ENCODE results near the gene PKDREJ.
"Not testable (repeated sequence)": the region's sequence is repeated elsewhere in the genome, so short reads cannot be mapped to it uniquely, and the experiment has no call there.

Gene PKDREJ, protein sequence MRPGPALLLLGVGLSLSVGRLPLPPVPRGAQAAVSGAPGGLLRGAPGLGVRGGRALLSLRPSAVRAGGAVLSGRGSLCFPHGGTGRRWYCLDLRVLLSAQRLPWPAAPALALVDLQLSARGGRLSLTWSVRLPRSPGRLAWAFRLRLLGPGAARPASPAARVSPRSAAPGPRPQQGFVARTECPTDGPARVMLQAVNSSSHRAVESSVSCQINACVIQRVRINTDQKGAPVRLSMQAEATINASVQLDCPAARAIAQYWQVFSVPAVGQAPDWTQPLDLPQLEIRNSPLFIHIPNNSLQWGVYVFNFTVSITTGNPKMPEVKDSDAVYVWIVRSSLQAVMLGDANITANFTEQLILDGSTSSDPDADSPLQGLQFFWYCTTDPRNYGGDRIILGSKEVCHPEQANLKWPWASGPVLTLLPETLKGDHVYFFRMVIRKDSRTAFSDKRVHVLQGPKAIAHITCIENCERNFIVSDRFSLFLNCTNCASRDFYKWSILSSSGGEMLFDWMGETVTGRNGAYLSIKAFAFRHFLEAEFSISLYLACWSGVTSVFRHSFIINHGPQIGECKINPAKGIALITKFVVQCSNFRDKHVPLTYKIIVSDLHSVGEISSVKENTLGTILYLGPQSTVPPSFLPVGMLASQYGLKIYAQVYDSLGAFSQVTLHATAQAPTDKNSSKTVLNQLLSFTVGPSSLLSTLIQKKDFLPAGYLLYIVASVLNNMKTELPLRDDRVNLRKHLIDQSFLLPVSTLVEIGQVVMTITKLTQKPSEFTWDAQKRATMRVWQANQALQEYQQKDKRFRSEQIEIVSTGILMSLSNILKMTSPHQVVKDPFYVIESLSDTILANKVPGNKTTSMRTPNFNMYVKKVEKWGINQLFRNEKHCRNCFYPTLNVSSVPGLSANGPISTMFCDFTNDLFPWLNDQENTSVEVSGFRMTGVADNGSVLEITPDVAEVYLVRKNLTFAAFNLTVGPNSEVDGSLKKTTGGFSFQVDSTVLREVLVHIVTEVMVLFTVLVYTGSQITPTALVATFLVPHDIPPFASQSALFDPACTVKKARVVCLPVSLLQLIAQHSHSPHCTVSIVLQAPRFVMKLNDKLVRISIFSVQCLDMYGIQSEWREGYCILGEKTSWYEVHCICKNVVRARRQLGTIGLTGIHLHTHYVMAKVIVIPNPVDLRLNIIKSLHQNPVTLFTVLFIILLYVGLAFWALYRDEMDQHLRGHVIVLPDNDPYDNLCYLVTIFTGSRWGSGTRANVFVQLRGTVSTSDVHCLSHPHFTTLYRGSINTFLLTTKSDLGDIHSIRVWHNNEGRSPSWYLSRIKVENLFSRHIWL (N-terminal part only)

DNA sequence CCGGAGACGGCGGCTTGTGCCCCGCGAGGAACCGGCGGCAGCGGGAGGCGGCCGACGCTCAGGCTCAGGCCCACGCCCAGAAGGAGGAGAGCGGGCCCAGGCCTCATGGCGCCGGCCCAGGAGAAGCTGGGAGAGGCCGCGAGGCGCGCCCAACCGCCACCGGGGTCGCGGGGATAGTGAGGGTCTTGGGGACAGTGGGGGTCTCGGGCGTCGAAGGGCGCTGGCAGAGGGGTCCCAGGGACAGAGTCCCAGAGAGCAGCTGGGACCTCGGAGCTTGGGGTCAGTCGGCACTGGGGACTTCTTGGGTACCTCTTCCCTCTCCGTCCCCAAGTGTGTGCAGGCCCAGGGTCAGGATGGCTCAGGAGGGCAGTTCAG lies at the start of gene PKDREJ:
TSS of gene PKDREJ (minus strand) at position 128 of the 375 bp plus-strand sequence. CDS start at position 107, 21 bp downstream.
- Histone ChIP-seq H3K27me3 (ENCODE audit: control insufficient read depth in 1 of 2, insufficient read depth in 2 of 2, low read length in 2 of 2) (no peaks in the 10 kb centered on the region), H3K27ac (ENCODE audit: low read depth, low read length) (no peak within 1 kb of the TSS), H3K36me3 (ENCODE audit: control insufficient read depth in 1 of 2, insufficient read depth in 2 of 2, low read length in 2 of 2) (no peaks in the 10 kb centered on the region), H3K9ac (ENCODE audit: low read depth in 1 of 2, low read length in 2 of 2) (no peak within 1 kb of the TSS), H3K4me3 (ENCODE audit: low read depth in 1 of 2, low read length in 2 of 2) (no peak within 1 kb of the TSS), H3K9me3 (ENCODE audit: control insufficient read depth in 1 of 2, low read length in 2 of 2) (no peaks in the 10 kb centered on the region), H3K4me1 (ENCODE audit: control insufficient read depth in 1 of 2, insufficient read depth in 2 of 2, low read length in 2 of 2) (peaks cover 4 to 10% of the 10 kb centered on the region in 2 donors)

DNA sequence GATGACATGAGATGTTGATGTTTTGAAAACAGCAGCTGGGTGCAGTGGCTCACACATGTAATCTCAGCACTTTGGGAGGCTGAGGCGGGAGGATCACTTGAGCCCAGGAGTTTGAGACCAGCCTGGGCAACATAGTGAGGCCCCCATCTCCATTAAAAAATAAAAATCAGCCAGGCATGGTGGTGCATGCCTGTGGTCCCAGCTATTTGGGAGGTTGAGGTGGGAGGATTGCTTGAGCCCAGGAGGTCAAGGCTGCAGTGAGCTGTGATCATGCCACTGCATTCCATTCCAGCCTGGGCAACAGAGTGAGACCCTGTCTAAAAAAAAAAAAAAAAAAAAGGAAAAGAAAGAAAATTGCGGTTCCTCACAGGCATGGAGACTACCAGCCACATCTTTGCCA lies 49.7 kb upstream of the PKDREJ start:
- not testable (repeated sequence) for H3K27ac ChIP-seq (ENCODE audit: low read depth, low read length); H3K27me3 ChIP-seq (ENCODE audit: control insufficient read depth in 1 of 2, insufficient read depth in 2 of 2, low read length in 2 of 2); H3K4me3 ChIP-seq (ENCODE audit: low read depth in 1 of 2, low read length in 2 of 2); H3K9ac ChIP-seq (ENCODE audit: low read depth in 1 of 2, low read length in 2 of 2); H3K36me3 ChIP-seq (ENCODE audit: control insufficient read depth in 1 of 2, insufficient read depth in 2 of 2, low read length in 2 of 2); H3K9me3 ChIP-seq (ENCODE audit: control insufficient read depth in 1 of 2, low read length in 2 of 2); H3K4me1 ChIP-seq (ENCODE audit: control insufficient read depth in 1 of 2, insufficient read depth in 2 of 2, low read length in 2 of 2)

DNA sequence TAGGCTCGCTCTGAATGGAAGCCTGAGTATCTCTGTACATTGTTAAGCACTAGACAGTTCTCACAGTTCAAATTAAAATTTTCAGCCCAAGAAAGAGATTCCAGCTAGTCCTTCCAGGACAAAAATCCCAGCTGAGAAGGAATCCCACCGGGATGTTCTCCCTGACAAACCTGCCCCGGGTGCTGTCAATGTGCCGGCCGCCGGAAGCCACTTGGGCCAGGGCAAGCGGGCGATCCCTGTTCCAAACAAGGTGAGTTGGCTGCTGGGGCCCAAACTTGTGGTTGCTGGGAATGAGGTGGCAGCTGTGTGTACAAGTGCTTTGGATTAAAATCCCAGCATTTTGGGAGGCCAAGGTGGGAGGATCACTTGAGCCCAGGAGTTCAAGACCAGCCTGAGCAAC lies 48.9 kb upstream of the PKDREJ start:
- Histone ChIP-seq H3K36me3 (ENCODE audit: control insufficient read depth in 1 of 2, insufficient read depth in 2 of 2, low read length in 2 of 2) (peaks cover 0 to 6% of the 10 kb centered on the region in 2 donors), H3K4me1 (ENCODE audit: control insufficient read depth in 1 of 2, insufficient read depth in 2 of 2, low read length in 2 of 2) (no peaks in the 10 kb centered on the region), H3K9ac (ENCODE audit: low read depth in 1 of 2, low read length in 2 of 2) (no peak overlapping the region), H3K27me3 (ENCODE audit: control insufficient read depth in 1 of 2, insufficient read depth in 2 of 2, low read length in 2 of 2) (no peaks in the 10 kb centered on the region), H3K27ac (ENCODE audit: low read depth, low read length) (no peak overlapping the region), H3K4me3 (ENCODE audit: low read depth in 1 of 2, low read length in 2 of 2) (no peak overlapping the region), H3K9me3 (ENCODE audit: control insufficient read depth in 1 of 2, low read length in 2 of 2) (no peaks in the 10 kb centered on the region)

DNA sequence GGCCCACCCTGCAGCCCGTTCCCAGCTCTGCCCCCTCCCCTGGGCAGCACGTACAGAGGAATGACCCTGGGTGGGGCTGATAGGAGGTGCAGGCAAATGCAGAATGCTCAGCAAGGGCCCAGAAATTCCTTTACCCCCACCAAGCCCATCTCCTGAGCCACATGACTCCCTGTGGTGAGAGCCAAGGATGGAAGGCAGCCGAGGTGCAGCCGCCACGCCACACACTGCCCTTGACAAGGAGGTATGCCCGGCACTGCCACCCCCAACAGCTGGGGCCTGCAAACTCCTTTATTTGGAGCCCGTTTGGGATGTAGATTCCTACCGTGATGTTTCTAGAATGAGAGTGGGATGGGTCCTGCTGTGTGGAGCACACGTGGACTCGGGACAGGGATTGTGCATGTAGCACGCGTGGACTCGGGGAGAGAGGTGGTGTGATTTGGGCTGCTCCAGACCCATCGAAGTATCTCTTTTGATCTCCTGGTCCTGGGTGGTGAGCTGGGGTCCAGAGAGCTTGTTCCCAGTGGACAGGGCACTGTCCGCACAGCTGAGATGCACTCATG lies 46.5 kb upstream of the PKDREJ start:
- Histone ChIP-seq H3K27me3 (ENCODE audit: control insufficient read depth in 1 of 2, insufficient read depth in 2 of 2, low read length in 2 of 2) (no peaks in the 10 kb centered on the region), H3K27ac (ENCODE audit: low read depth, low read length) (no peak overlapping the region), H3K9me3 (ENCODE audit: control insufficient read depth in 1 of 2, low read length in 2 of 2) (no peaks in the 10 kb centered on the region), H3K4me1 (ENCODE audit: control insufficient read depth in 1 of 2, insufficient read depth in 2 of 2, low read length in 2 of 2) (no peaks in the 10 kb centered on the region), H3K9ac (ENCODE audit: low read depth in 1 of 2, low read length in 2 of 2) (no peak overlapping the region), H3K4me3 (ENCODE audit: low read depth in 1 of 2, low read length in 2 of 2) (no peak overlapping the region), H3K36me3 (ENCODE audit: control insufficient read depth in 1 of 2, insufficient read depth in 2 of 2, low read length in 2 of 2) (peaks cover 0 to 6% of the 10 kb centered on the region in 2 donors)

DNA sequence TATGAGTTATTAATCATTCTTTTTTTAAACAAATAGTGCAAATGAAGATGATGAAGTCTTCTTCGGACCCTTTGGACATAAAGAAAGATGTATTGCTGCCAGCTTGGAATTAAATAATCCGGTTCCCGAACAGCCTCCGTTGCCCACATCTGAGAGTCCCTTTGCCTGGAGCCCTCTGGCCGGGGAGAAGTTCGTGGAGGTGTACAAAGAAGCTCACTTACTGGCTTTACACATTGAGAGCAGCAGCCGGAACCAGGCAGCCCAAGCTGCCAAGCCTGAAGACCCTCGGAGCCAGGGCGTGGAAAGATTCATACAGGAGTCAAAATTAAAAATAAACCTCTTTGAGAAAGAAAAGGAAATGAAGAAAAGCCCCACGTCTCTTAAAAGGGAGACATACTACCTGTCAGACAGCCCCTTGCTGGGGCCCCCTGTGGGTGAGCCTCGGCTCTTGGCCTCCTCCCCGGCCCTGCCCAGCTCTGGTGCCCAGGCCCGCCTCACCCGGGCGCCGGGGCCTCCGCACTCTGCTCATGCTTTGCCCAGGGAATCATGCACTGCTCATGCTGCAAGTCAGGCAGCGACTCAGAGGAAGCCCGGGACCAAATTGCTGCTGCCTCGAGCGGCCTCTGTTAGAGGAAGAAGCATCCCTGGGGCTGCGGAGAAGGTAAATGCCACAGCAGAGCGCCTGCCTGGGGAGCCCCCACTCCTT lies 45.3 kb upstream of the PKDREJ start:
- no peaks in the 10 kb centered on the region for H3K4me1 ChIP-seq (ENCODE audit: control insufficient read depth in 1 of 2, insufficient read depth in 2 of 2, low read length in 2 of 2)
- no peaks in the 10 kb centered on the region for H3K9me3 ChIP-seq (ENCODE audit: control insufficient read depth in 1 of 2, low read length in 2 of 2)
- H3K9ac ChIP-seq (ENCODE audit: low read depth in 1 of 2, low read length in 2 of 2), result no peak overlapping the region
- peaks cover 0 to 6% of the 10 kb centered on the region in 2 donors for H3K36me3 ChIP-seq (ENCODE audit: control insufficient read depth in 1 of 2, insufficient read depth in 2 of 2, low read length in 2 of 2)
- H3K27me3 ChIP-seq (ENCODE audit: control insufficient read depth in 1 of 2, insufficient read depth in 2 of 2, low read length in 2 of 2), result no peaks in the 10 kb centered on the region
- H3K27ac ChIP-seq (ENCODE audit: low read depth, low read length), result no peak overlapping the region
- H3K4me3 ChIP-seq (ENCODE audit: low read depth in 1 of 2, low read length in 2 of 2), result no peak overlapping the region

DNA sequence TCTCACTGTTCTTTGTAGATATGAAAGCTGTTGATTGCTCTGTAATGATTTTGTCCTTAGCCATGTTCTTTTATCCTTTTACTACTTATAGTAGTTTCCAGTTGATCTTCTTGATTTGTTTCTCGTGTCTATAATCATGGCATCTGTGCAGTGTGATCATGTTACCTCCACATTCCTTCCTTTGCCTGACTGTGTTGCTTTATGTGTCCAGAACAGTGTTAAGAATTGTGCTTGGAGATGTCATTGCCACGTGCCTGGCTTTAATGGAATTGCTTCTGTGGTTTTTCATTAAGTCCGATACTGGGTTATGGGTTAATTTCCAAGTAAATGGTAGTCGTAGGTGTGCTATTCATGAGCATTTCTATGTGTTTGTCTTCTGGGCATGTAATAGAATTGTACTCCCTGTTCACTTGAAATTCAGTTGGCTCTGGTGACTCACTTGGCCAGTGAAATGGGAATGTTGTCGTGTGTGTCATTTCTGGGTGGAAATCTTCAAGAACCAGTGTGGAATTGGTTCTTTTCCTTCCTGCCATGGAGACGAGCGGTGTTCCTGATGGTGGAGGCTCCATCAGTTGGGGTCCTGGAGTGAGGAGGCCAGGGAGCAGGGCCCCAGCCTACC lies 40.3 kb upstream of the PKDREJ start:
- Histone ChIP-seq H3K9me3 (ENCODE audit: control insufficient read depth in 1 of 2, low read length in 2 of 2) (no peaks in the 10 kb centered on the region), H3K27ac (ENCODE audit: low read depth, low read length) (no peak overlapping the region), H3K4me1 (ENCODE audit: control insufficient read depth in 1 of 2, insufficient read depth in 2 of 2, low read length in 2 of 2) (no peaks in the 10 kb centered on the region), H3K27me3 (ENCODE audit: control insufficient read depth in 1 of 2, insufficient read depth in 2 of 2, low read length in 2 of 2) (no peaks in the 10 kb centered on the region), H3K36me3 (ENCODE audit: control insufficient read depth in 1 of 2, insufficient read depth in 2 of 2, low read length in 2 of 2) (peaks cover 0 to 10% of the 10 kb centered on the region in 2 donors), H3K4me3 (ENCODE audit: low read depth in 1 of 2, low read length in 2 of 2) (no peak overlapping the region), H3K9ac (ENCODE audit: low read depth in 1 of 2, low read length in 2 of 2) (no peak overlapping the region)

DNA sequence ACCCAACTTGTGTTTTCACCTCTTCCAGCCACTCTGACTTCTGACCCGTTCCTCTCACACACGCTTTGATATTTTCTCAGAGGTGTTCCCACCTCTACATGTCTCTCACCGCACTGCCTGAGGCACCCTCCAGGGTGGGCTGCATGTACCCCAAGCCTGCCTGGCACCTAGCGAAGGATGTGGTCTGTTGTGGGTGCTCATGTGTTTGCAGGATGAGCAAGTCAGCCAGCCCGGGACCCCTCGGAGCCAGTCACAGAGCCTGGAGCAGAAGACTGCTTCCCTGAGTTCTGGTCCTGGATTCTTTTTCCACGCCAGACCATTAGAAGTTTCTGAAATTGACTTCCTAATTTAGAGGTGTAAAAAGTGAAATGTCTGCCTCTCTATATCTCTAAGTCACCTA lies 37.3 kb upstream of the PKDREJ start:
- Histone ChIP-seq H3K4me1 (ENCODE audit: control insufficient read depth in 1 of 2, insufficient read depth in 2 of 2, low read length in 2 of 2) (peaks cover 12 to 22% of the 10 kb centered on the region in 2 donors), H3K4me3 (ENCODE audit: low read depth in 1 of 2, low read length in 2 of 2) (no peak overlapping the region), H3K9ac (ENCODE audit: low read depth in 1 of 2, low read length in 2 of 2) (no peak overlapping the region), H3K27me3 (ENCODE audit: control insufficient read depth in 1 of 2, insufficient read depth in 2 of 2, low read length in 2 of 2) (no peaks in the 10 kb centered on the region), H3K36me3 (ENCODE audit: control insufficient read depth in 1 of 2, insufficient read depth in 2 of 2, low read length in 2 of 2) (peaks cover 0 to 11% of the 10 kb centered on the region in 2 donors), H3K9me3 (ENCODE audit: control insufficient read depth in 1 of 2, low read length in 2 of 2) (no peaks in the 10 kb centered on the region), H3K27ac (ENCODE audit: low read depth, low read length) (no peak overlapping the region)

DNA sequence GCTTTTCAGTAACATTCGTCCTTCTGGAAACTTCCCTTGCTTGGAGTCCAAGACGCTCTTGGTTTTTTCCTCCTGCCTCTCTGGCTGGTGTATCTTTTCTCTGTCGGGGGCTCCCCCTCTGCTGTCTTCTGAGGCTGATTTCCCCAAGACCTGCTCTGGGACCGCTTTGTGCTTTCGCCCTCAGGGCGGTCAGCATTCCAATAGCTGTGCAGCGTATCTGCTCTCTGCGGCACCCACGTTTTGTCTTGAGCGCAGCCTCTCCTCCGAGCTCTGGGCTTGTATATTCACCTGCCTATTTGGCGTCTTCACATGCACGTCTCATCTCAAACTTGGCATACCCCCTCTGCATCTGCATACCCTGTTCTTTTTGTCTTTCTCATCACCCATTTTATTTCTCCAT lies 36.0 kb upstream of the PKDREJ start:
- H3K36me3 ChIP-seq (ENCODE audit: control insufficient read depth in 1 of 2, insufficient read depth in 2 of 2, low read length in 2 of 2), result peaks cover 0 to 14% of the 10 kb centered on the region in 2 donors
- H3K9ac ChIP-seq (ENCODE audit: low read depth in 1 of 2, low read length in 2 of 2), result no peak overlapping the region
- no peak overlapping the region for H3K4me3 ChIP-seq (ENCODE audit: low read depth in 1 of 2, low read length in 2 of 2)
- H3K9me3 ChIP-seq (ENCODE audit: control insufficient read depth in 1 of 2, low read length in 2 of 2), result no peaks in the 10 kb centered on the region
- H3K27ac ChIP-seq (ENCODE audit: low read depth, low read length), result no peak overlapping the region
- H3K4me1 ChIP-seq (ENCODE audit: control insufficient read depth in 1 of 2, insufficient read depth in 2 of 2, low read length in 2 of 2), result peaks cover 14 to 25% of the 10 kb centered on the region in 2 donors
- H3K27me3 ChIP-seq (ENCODE audit: control insufficient read depth in 1 of 2, insufficient read depth in 2 of 2, low read length in 2 of 2), result no peaks in the 10 kb centered on the region

Data from duodenal mucosa (tissue), 2 donors.